HEK293 (cell line): ENCODE results near the gene ARHGEF28.
A peak's percentile ranks its signal among the peaks of the same experiment; 100 is the strongest.

Experiments used
- CTCF ChIA-PET: fragments of 350-600 bp; formaldehyde crosslinking; extraction: SDS; loops from one replicate; lab custom pipeline; 2021; ENCODE audit warnings: antibody characterized with exemption; lab: Yijun Ruan, JAX
- POLR2A ChIA-PET: fragments of 300-600 bp; formaldehyde crosslinking; extraction: SDS; loops from one replicate; lab custom pipeline; 2020; ENCODE audit warnings: antibody characterized with exemption, inconsistent platforms; lab: Yijun Ruan, JAX
- H3K27ac ChIP-seq: fragments of 200-500 bp; sonication (Bioruptor generic); 2 replicates; pipeline ENCODE4 v1.5.1; 2014; ENCODE audit warnings: low read depth, low read length, control low read depth, inconsistent platforms; ENCODE audit errors: extremely low read depth
- H3K36me3 ChIP-seq, 2 experiments: fragments of 200-500 bp in 1 of 2; sonication (Bioruptor generic) in 1 of 2; 1 replicate in 1 of 2; 2 replicates in 1 of 2; pipeline ENCODE4 v1.5.1; 2014 to 2017; ENCODE audit warnings: inconsistent platforms in 2 of 2, low read length in 2 of 2; ENCODE audit not compliant: control insufficient read depth in 2 of 2, insufficient read depth in 1 of 2
- H3K4me1 ChIP-seq: fragments of 200-500 bp; sonication (Bioruptor generic); 2 replicates; pipeline ENCODE4 v1.5.1; 2014; ENCODE audit warnings: mild to moderate bottlenecking, low read length, inconsistent platforms; ENCODE audit not compliant: control insufficient read depth, insufficient read depth
- H3K4me3 ChIP-seq: 2 replicates; pipeline ENCODE4 v1.5.1; 2011; ENCODE audit warnings: low read depth, mild to moderate bottlenecking, control low read depth, low read length, moderate library complexity
- H3K9me3 ChIP-seq: fragments of 200-500 bp; sonication (Bioruptor generic); 2 replicates; pipeline ENCODE4 v1.5.1; 2014; ENCODE audit warnings: low read depth, low read length, inconsistent platforms; ENCODE audit not compliant: control insufficient read depth, insufficient read depth
- CTCF ChIP-seq: fragments of 450-650 bp; formaldehyde crosslinking; IDR thresholded peaks from 2 replicates; pipeline ENCODE4 v1.5.1; 2016; ENCODE audit warnings: missing biosample characterization, missing genetic modification characterization
- FEZF1 ChIP-seq: fragments of 450-650 bp; formaldehyde crosslinking; IDR thresholded peaks from 2 replicates; pipeline ENCODE4 v1.5.1; 2016; ENCODE audit warnings: missing biosample characterization, missing genetic modification characterization
- KLF8 ChIP-seq: fragments of 450-650 bp; formaldehyde crosslinking; IDR thresholded peaks from 2 replicates; pipeline ENCODE4 v1.5.1; 2016; ENCODE audit warnings: missing biosample characterization, missing genetic modification characterization
- MZF1 ChIP-seq: fragments of 450-650 bp; formaldehyde crosslinking; IDR thresholded peaks from 2 replicates; pipeline ENCODE4 v1.5.1; 2017; ENCODE audit warnings: missing biosample characterization, missing genetic modification characterization, borderline replicate concordance
- OVOL3 ChIP-seq: fragments of 450-650 bp; formaldehyde crosslinking; IDR thresholded peaks from 2 replicates; pipeline ENCODE4 v1.5.1; 2016; ENCODE audit warnings: missing biosample characterization, missing genetic modification characterization
- ZBTB48 ChIP-seq: fragments of 450-650 bp; formaldehyde crosslinking; IDR thresholded peaks from 2 replicates; pipeline ENCODE4 v1.5.1; 2016; ENCODE audit warnings: missing biosample characterization, missing genetic modification characterization
- ZNF112 ChIP-seq: fragments of 450-650 bp; formaldehyde crosslinking; IDR thresholded peaks from 2 replicates; pipeline ENCODE4 v1.5.0; 2017; ENCODE audit warnings: missing biosample characterization, missing genetic modification characterization
- ZNF133 ChIP-seq: fragments of 450-650 bp; formaldehyde crosslinking; IDR thresholded peaks from 2 replicates; pipeline ENCODE4 v1.5.1; 2016; ENCODE audit warnings: missing biosample characterization, missing genetic modification characterization
- ZNF140 ChIP-seq: fragments of 450-650 bp; formaldehyde crosslinking; IDR thresholded peaks from 2 replicates; pipeline ENCODE4 v1.5.1; 2016; ENCODE audit warnings: missing biosample characterization, missing genetic modification characterization
- ZNF202 ChIP-seq: fragments of 450-650 bp; formaldehyde crosslinking; IDR thresholded peaks from 2 replicates; pipeline ENCODE4 v1.5.1; 2016; ENCODE audit warnings: missing biosample characterization, missing genetic modification characterization, borderline replicate concordance
- ZNF274 ChIP-seq, 2 experiments: fragments of 200-500 bp in 1 of 2; fragments of 450-650 bp in 1 of 2; sonication (Bioruptor generic) in 1 of 2; formaldehyde crosslinking in 1 of 2; IDR thresholded peaks; 2 replicates each; pipeline versions ENCODE4 v1.5.1 to v1.6.1; 2014 to 2016; ENCODE audit warnings: borderline replicate concordance in 1 of 2, inconsistent platforms in 1 of 2, low read length in 1 of 2, missing biosample characterization in 1 of 2, missing genetic modification characterization in 1 of 2
- ZNF302 ChIP-seq: fragments of 450-650 bp; formaldehyde crosslinking; IDR thresholded peaks from 2 replicates; pipeline ENCODE4 v1.5.1; 2016; ENCODE audit warnings: missing biosample characterization, missing genetic modification characterization, low read depth
- ZNF426 ChIP-seq: fragments of 450-650 bp; formaldehyde crosslinking; IDR thresholded peaks from 2 replicates; pipeline ENCODE4 v1.5.1; 2017; ENCODE audit warnings: missing biosample characterization, missing genetic modification characterization, mild to moderate bottlenecking, inconsistent platforms, moderate library complexity
- ZNF433 ChIP-seq: fragments of 450-650 bp; formaldehyde crosslinking; IDR thresholded peaks from 2 replicates; pipeline ENCODE4 v1.5.1; 2016; ENCODE audit warnings: missing biosample characterization, missing genetic modification characterization, low read depth
- ZNF48 ChIP-seq: fragments of 450-650 bp; formaldehyde crosslinking; IDR thresholded peaks from 2 replicates; pipeline ENCODE4 v1.5.1; 2016; ENCODE audit warnings: missing biosample characterization, missing genetic modification characterization
- ZNF664 ChIP-seq: fragments of 450-650 bp; formaldehyde crosslinking; IDR thresholded peaks from 2 replicates; pipeline ENCODE4 v1.5.1; 2016; ENCODE audit warnings: missing biosample characterization, missing genetic modification characterization
- ZNF843 ChIP-seq: fragments of 450-650 bp; formaldehyde crosslinking; IDR thresholded peaks from 2 replicates; pipeline ENCODE4 v1.5.1; 2016; ENCODE audit warnings: missing biosample characterization, missing genetic modification characterization
- ZSCAN5A ChIP-seq: fragments of 450-650 bp; formaldehyde crosslinking; IDR thresholded peaks from 2 replicates; pipeline ENCODE4 v1.5.1; 2016; ENCODE audit warnings: missing biosample characterization, missing genetic modification characterization

ARHGEF28 gene

DNA sequence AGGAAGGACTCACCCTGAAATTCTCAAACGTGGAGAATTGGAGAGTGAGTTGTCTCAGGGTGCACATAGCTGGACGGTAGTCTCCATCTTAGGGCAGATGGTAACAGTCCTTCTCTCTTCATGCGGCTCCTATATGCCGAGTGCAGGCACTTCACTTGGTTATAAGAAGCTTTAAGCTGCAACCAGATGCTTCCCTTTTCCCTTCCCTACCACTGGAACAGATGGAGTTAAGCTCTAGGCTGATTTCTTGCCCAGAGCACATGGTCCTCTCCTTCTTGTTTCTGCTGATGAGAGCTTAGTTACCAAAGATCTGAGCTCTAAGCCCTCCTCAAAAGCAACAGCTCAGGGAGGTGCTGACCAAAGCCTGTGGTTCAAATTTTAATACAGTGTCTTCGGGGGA is 355.7 kb downstream of the ARHGEF28 start:
- TF ChIP-seq ZNF664 (tag by site-specific recombination), result no peak
- POLR2A ChIA-PET, result no interaction called here
- no peaks in the 10 kb centered on the region for H3K9me3 ChIP-seq
- no peak overlapping the region for H3K4me3 ChIP-seq
- H3K27ac ChIP-seq, result no peak overlapping the region
- CTCF ChIA-PET, result interaction anchor here (1.1 kb wide), 1 partner anchor 142 kb away, joined by 4 read pairs; no protein-coding TSS in a partner anchor
- no peaks in the 10 kb centered on the region for H3K36me3 ChIP-seq
- H3K4me1 ChIP-seq, result no peaks in the 10 kb centered on the region

- Histone ChIP-seq H3K4me1 (no peaks in the 10 kb centered on the region), H3K4me3 (no peak overlapping the region), H3K36me3 (no peaks in the 10 kb centered on the region), H3K9me3 (no peaks in the 10 kb centered on the region), H3K27ac (no peak overlapping the region)
- TF ChIP-seq ZNF433 (tag by site-specific recombination) (no peak), ZNF274 (IDR thresholded peaks at IDR 0.05; ENCODE audit: low read length) (no peak), ZNF274 (tag by site-specific recombination; IDR thresholded peaks at IDR 0.05; ENCODE audit: borderline replicate concordance) (no peak), ZBTB48 (no peak), ZNF843 (tag by site-specific recombination) (no peak), ZNF140 (no peak), ZNF112 (tag by site-specific recombination) (no peak), OVOL3 (tag by site-specific recombination) (no peak), ZSCAN5A (tag by site-specific recombination) (no peak), ZNF202 (no peak), MZF1 (tag by site-specific recombination) (no peak), KLF8 (no peak), ZNF48 (no peak), ZNF133 (tag by site-specific recombination) (no peak), ZNF426 (tag by site-specific recombination) (no peak), FEZF1 (no peak), ZNF302 (tag by site-specific recombination) (no peak)
- ChIA-PET CTCF (no interaction called here), POLR2A (interaction anchor here (1.0 kb wide), 1 partner anchor 15 kb away, joined by 3 read pairs; no protein-coding TSS in a partner anchor)
These were observed 357.6 kb downstream of the ARHGEF28 start for GRCh38 chr5:73983644-73984043.

DNA sequence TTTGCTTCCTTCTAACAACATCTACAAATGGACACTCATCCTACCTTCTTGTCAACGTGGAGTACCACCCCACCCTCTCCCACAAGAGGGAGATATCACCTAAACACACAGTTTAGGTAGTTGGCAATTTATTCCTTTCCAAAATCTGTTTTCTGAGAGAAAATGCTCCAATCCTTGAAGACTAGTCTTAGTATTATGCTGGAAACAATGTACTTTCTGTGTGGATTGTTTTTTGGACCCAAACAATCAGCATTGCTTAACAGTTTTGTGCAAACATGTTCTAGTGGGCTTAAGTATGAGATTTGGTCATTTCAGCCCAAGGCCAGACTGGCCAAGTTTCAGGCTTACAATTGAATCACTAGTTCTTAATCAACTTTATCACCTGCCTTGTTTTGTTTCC is 359.1 kb downstream of the ARHGEF28 start:
- Histone ChIP-seq H3K27ac (no peak overlapping the region), H3K9me3 (no peaks in the 10 kb centered on the region), H3K4me1 (no peaks in the 10 kb centered on the region; the same call in 1 of the 2 replicates), H3K4me3 (no peak overlapping the region), H3K36me3 (no peaks in the 10 kb centered on the region)
- no peak for TF ChIP-seq ZNF843 (tag by site-specific recombination)
- 0 out of 2 replicates have a peak, but pooled peaks have one; percentile 41 for TF ChIP-seq CTCF (tag by site-specific recombination)
- CTCF ChIA-PET, result interaction anchor here (0.6 to 1.2 kb wide), 3 partner anchors 15 to 473 kb away, joined by 3 to 5 read pairs (median 4); no protein-coding TSS in a partner anchor
- POLR2A ChIA-PET, result no interaction called here
